ENCODE measurements around the gene TLE4. TPM values are rescaled to one million over a fixed set of nuclear protein-coding genes. Genes with fewer than 3 reads are reported as not detected.

TLE4 gene
- total RNA-seq, 1 experiment from 2014 or later = 17.9 TPM

DNA sequence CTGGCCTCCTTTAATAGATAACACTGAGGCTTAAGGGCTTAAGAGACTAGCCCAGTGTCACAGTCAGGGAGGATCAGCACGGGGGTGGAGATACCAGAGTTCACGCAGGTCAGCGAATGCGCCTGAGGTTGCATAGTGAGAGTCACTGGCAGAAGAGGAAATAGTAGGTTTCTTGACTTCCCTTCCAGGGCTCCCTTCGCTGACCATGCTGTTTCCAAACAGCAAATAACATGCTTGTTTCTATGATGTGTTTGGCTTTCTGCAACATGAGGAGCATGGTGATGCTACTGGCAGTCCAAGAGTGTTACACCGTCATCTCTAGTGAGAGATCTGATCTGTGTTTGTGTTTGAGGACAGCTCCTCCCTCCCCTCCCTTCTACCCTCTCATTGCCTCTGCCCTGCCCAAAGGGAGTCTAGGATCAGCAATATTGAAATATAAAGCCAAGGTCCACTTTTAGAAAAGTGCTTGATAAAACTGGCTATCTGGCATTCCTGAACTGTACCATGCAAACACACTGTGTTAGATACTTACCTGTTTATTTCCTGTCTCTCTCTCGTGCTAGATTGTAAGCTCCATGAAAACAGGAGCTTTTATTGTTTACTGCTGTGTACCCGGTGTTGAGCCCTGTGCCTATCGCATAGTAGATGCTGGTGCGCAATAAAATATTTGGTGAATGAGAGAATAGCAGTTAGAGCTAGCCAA lies 12.3 kb downstream of the TLE4 start:
- Histone ChIP-seq H3F3A (ENCODE audit: low read length, unreplicated experiment) (no peaks in the 10 kb centered on the region), H3K4me1 (ENCODE audit: insufficient read depth, low read length) (peaks cover 13% of the 10 kb centered on the region), H3K9me3 (ENCODE audit: low read length) (no peaks in the 10 kb centered on the region), H3K79me2 (ENCODE audit: low read length) (no peaks in the 10 kb centered on the region), H3K4me2 (ENCODE audit: low read length) (no peak overlapping the region), H3K4me3 (ENCODE audit: low read length) (no peak overlapping the region), H3K9me2 (replicated peaks; ENCODE audit: low read length) (no peaks in the 10 kb centered on the region), H2AFZ (ENCODE audit: low read length) (no peak overlapping the region), H3K27me3 (ENCODE audit: low read length) (no peaks in the 10 kb centered on the region), H3K27ac (ENCODE audit: low read length) (no peak overlapping the region), H4K20me1 (ENCODE audit: low read length) (no peaks in the 10 kb centered on the region), H3K36me3 (ENCODE audit: low read depth, low read length) (no peaks in the 10 kb centered on the region), H3K9ac (ENCODE audit: low read length) (no peak overlapping the region)
- ATAC-seq = no peak
- no peak for DNase-seq
- CTCF ChIA-PET = no interaction called here
- BruUV-seq (replicated peaks) = no TSS peak
- TF ChIP-seq EZH2 (IDR thresholded peaks at IDR 0.05; ENCODE audit: low read length, unreplicated experiment) (no peak), EZH2phosphoT487 (IDR thresholded peaks at IDR 0.05; ENCODE audit: borderline replicate concordance, low read length) (no peak)
- TF ChIP-seq, protein P1, sequence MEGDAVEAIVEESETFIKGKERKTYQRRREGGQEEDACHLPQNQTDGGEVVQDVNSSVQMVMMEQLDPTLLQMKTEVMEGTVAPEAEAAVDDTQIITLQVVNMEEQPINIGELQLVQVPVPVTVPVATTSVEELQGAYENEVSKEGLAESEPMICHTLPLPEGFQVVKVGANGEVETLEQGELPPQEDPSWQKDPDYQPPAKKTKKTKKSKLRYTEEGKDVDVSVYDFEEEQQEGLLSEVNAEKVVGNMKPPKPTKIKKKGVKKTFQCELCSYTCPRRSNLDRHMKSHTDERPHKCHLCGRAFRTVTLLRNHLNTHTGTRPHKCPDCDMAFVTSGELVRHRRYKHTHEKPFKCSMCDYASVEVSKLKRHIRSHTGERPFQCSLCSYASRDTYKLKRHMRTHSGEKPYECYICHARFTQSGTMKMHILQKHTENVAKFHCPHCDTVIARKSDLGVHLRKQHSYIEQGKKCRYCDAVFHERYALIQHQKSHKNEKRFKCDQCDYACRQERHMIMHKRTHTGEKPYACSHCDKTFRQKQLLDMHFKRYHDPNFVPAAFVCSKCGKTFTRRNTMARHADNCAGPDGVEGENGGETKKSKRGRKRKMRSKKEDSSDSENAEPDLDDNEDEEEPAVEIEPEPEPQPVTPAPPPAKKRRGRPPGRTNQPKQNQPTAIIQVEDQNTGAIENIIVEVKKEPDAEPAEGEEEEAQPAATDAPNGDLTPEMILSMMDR (conservative IDR thresholded peaks at IDR 0.05; ENCODE audit: low read depth, low read length) = no peak
- intact Hi-C loops (cut with micrococcal nuclease) = no loop called here
- POLR2A ChIA-PET (ENCODE audit: unreplicated experiment) = no interaction called here

DNA sequence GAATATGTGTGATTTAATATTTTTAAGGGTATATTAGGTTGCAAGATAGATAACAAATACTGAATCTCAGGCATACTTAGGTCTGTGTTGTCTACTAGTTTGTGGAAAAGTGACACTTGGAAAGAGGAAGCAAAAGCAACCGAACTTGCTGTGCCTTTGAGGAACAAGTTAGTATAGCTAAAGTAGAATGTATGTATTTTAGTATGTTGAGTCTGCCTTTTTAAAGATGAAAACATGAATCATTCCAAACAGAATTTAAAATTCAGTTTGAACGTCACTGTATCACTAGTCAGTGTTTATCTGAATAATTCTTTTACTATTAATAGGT lies 12.9 kb downstream of the TLE4 start:
- Histone ChIP-seq H3F3A (ENCODE audit: low read length, unreplicated experiment) (no peaks in the 10 kb centered on the region), H3K27me3 (ENCODE audit: low read length) (no peaks in the 10 kb centered on the region), H2AFZ (ENCODE audit: low read length) (no peak overlapping the region), H3K79me2 (ENCODE audit: low read length) (no peaks in the 10 kb centered on the region), H3K27ac (ENCODE audit: low read length) (no peak overlapping the region), H3K9me2 (replicated peaks; ENCODE audit: low read length) (no peaks in the 10 kb centered on the region), H3K9ac (ENCODE audit: low read length) (no peak overlapping the region), H3K4me1 (ENCODE audit: insufficient read depth, low read length) (peaks cover 13% of the 10 kb centered on the region), H3K4me2 (ENCODE audit: low read length) (no peak overlapping the region), H3K4me3 (ENCODE audit: low read length) (no peak overlapping the region), H3K36me3 (ENCODE audit: low read depth, low read length) (no peaks in the 10 kb centered on the region), H3K9me3 (ENCODE audit: low read length) (no peaks in the 10 kb centered on the region), H4K20me1 (ENCODE audit: low read length) (no peaks in the 10 kb centered on the region)
- TF ChIP-seq, protein P1 (conservative IDR thresholded peaks at IDR 0.05; ENCODE audit: low read depth, low read length) = no peak
- TF ChIP-seq EZH2phosphoT487 (IDR thresholded peaks at IDR 0.05; ENCODE audit: borderline replicate concordance, low read length) = no peak
- no peak for TF ChIP-seq EZH2 (IDR thresholded peaks at IDR 0.05; ENCODE audit: low read length, unreplicated experiment)
- intact Hi-C loops (cut with micrococcal nuclease) = no loop called here
- ChIA-PET CTCF (no interaction called here), POLR2A (ENCODE audit: unreplicated experiment) (no interaction called here)
- BruUV-seq (replicated peaks) = no TSS peak
- ATAC-seq = no peak
- no peak for DNase-seq

DNA sequence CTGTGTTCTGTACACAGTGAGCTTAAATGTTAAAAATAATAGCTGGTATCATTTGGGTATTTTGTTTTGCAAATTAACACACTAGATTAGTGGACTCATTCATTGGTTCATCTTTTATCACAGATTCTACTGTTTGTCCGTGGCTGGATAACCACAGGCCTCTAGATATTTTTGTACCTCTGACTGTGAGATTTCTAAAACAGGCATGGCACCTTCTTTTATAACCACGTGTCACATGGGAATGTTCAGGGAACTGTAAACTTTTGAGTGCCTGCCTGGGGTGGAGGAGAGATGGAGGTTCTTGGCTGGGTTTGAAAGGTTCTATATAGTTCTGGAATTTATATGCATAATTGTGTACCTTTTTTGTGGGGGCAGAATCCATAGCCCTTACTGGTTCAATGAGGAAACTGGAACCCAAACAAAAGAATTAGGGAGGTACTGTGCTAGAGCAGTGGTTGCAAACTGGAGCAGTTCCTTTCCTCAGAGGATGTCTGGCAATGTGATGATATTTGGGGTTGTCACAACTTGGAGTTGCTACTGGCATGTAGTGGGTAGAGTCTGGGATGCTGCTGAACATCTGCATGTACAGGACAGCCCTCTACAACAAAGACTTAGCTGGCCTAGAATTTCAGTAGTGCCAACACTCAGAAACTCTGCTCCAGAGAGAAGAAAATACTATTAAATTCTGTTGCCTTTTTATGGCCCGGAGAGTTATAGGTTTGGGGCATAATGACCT lies 16.9 kb downstream of the TLE4 start:
- no TSS peak for BruUV-seq (replicated peaks)
- TF ChIP-seq EZH2phosphoT487 (IDR thresholded peaks at IDR 0.05; ENCODE audit: borderline replicate concordance, low read length) (no peak), EZH2 (IDR thresholded peaks at IDR 0.05; ENCODE audit: low read length, unreplicated experiment) (no peak)
- TF ChIP-seq, protein P1 (conservative IDR thresholded peaks at IDR 0.05; ENCODE audit: low read depth, low read length) = no peak
- no peaks in the 10 kb centered on the region for H3K27me3 ChIP-seq (ENCODE audit: low read length)
- H3K4me3 ChIP-seq (ENCODE audit: low read length) = no peak overlapping the region
- no peak overlapping the region for H3K9ac ChIP-seq (ENCODE audit: low read length)
- CTCF ChIA-PET = no interaction called here
- DNase-seq (no peak), ATAC-seq (no peak)
- intact Hi-C loops (cut with micrococcal nuclease) = no loop called here
- H3K79me2 ChIP-seq (ENCODE audit: low read length) = no peaks in the 10 kb centered on the region
- H4K20me1 ChIP-seq (ENCODE audit: low read length) = no peaks in the 10 kb centered on the region
- H3K9me3 ChIP-seq (ENCODE audit: low read length) = no peaks in the 10 kb centered on the region
- H3K4me2 ChIP-seq (ENCODE audit: low read length) = no peak overlapping the region
- H2AFZ ChIP-seq (ENCODE audit: low read length) = no peak overlapping the region
- H3F3A ChIP-seq (ENCODE audit: low read length, unreplicated experiment) = no peaks in the 10 kb centered on the region
- H3K4me1 ChIP-seq (ENCODE audit: insufficient read depth, low read length) = no peaks in the 10 kb centered on the region
- H3K9me2 ChIP-seq (replicated peaks; ENCODE audit: low read length) = no peaks in the 10 kb centered on the region
- no peaks in the 10 kb centered on the region for H3K36me3 ChIP-seq (ENCODE audit: low read depth, low read length)
- no peak overlapping the region for H3K27ac ChIP-seq (ENCODE audit: low read length)
- POLR2A ChIA-PET (ENCODE audit: unreplicated experiment) = no interaction called here

All from PC-3 (cell line).